ENCODE measurements around the gene CFAP53. TPM values are rescaled to one million over a fixed set of nuclear protein-coding genes. Genes with fewer than 3 reads are reported as not detected.
"Not testable (repeated sequence)": the region's sequence is repeated elsewhere in the genome, so short reads cannot be mapped to it uniquely, and the experiment has no call there.

The CFAP53 gene
- total RNA-seq, 1 experiment from 2014 or later: 0.15 TPM

GRCh38 chr18:50231621-50232020, 34.7 kb downstream of the CFAP53 start:
- no peaks in the 10 kb centered on the region for H3K79me1 ChIP-seq (ENCODE audit: insufficient read depth, low read depth, low read length, poor library complexity, severe bottlenecking)
- H2BK15ac ChIP-seq (ENCODE audit: low read depth, low read length): no peak overlapping the region
- Mint-ChIP-seq H3K36me3 (ENCODE audit: insufficient read depth in 1 of 3, low read depth in 3 of 3) (peaks cover 0 to 5% (median 1%) of the 10 kb centered on the region in 3 experiments; a peak in 3 of 7 replicates), H3K27me3 (ENCODE audit: low read depth) (peaks cover 12% of the 10 kb centered on the region), H3K4me3 (no peak overlapping the region), H3K27ac (no peak overlapping the region), H3K9me3 (peaks cover 4 to 6% of the 10 kb centered on the region in 2 experiments; a peak in 4 of 5 replicates), H3K4me1 (peaks cover 8 to 12% of the 10 kb centered on the region in 2 experiments)
- H2BK120ac ChIP-seq (ENCODE audit: low read depth, low read length, poor library complexity, severe bottlenecking): no peak overlapping the region
- H3K9ac ChIP-seq (ENCODE audit: extremely low read depth, insufficient read length, low read length): no peak overlapping the region
- no peak overlapping the region for H3K23ac ChIP-seq (ENCODE audit: insufficient read length, low read depth, low read length)
- no peak overlapping the region for H3K4me2 ChIP-seq (ENCODE audit: insufficient read depth, insufficient read length, low read length)
- no peak overlapping the region for H2AFZ ChIP-seq (ENCODE audit: low read length)
- no peak overlapping the region for H3K4ac ChIP-seq (ENCODE audit: low read depth, low read length)
- no peaks in the 10 kb centered on the region for H3K4me1 ChIP-seq (ENCODE audit: insufficient read depth, low read length)
- no peak overlapping the region for H3K14ac ChIP-seq (ENCODE audit: insufficient read depth, low read length)
- no peak overlapping the region for H4K91ac ChIP-seq (ENCODE audit: insufficient read length, low read depth, low read length)
- no peak overlapping the region for H4K5ac ChIP-seq (ENCODE audit: insufficient read length, low read depth, low read length)
- H3K18ac ChIP-seq (ENCODE audit: insufficient read length, low read depth, low read length): no peak overlapping the region
- no peak for DNase-seq
- TF ChIP-seq, protein P1, sequence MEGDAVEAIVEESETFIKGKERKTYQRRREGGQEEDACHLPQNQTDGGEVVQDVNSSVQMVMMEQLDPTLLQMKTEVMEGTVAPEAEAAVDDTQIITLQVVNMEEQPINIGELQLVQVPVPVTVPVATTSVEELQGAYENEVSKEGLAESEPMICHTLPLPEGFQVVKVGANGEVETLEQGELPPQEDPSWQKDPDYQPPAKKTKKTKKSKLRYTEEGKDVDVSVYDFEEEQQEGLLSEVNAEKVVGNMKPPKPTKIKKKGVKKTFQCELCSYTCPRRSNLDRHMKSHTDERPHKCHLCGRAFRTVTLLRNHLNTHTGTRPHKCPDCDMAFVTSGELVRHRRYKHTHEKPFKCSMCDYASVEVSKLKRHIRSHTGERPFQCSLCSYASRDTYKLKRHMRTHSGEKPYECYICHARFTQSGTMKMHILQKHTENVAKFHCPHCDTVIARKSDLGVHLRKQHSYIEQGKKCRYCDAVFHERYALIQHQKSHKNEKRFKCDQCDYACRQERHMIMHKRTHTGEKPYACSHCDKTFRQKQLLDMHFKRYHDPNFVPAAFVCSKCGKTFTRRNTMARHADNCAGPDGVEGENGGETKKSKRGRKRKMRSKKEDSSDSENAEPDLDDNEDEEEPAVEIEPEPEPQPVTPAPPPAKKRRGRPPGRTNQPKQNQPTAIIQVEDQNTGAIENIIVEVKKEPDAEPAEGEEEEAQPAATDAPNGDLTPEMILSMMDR (conservative IDR thresholded peaks at IDR 0.05): no peak
- H2AK5ac ChIP-seq (ENCODE audit: insufficient read length, low read length): no peak overlapping the region
- no peak overlapping the region for H3K56ac ChIP-seq (ENCODE audit: insufficient read length, low read depth, low read length)
- WGBS (ENCODE audit: extremely low coverage, insufficient read length, low lambda C conversion rate): no CpG with 5 or more reads among the region's 4 CpGs
- H3K27me3 ChIP-seq (ENCODE audit: insufficient read depth, low read length): no peaks in the 10 kb centered on the region
- no peaks in the 10 kb centered on the region for H4K20me1 ChIP-seq (ENCODE audit: control insufficient read depth, insufficient read depth, insufficient read length)
- H4K8ac ChIP-seq (replicated peaks; ENCODE audit: insufficient read length, low read depth, low read length): no peak overlapping the region
- no peak overlapping the region for H2BK5ac ChIP-seq (ENCODE audit: insufficient read length, low read length)
- no peaks in the 10 kb centered on the region for H3K79me2 ChIP-seq (ENCODE audit: insufficient read depth, low read length)
- H3K9me3 ChIP-seq (ENCODE audit: control insufficient read depth, low read depth, low read length): no peaks in the 10 kb centered on the region
- H3T11ph ChIP-seq (ENCODE audit: low read length): no peak overlapping the region
- H3K27ac ChIP-seq (ENCODE audit: insufficient read length, low read depth, low read length): no peak overlapping the region
- no peaks in the 10 kb centered on the region for H3K23me2 ChIP-seq (ENCODE audit: insufficient read length, low read depth, low read length, poor library complexity, severe bottlenecking)
- H2BK20ac ChIP-seq (ENCODE audit: low read depth, low read length, poor library complexity, severe bottlenecking): no peak overlapping the region
- H2BK12ac ChIP-seq (ENCODE audit: insufficient read length, low read depth, low read length): no peak overlapping the region

DNA sequence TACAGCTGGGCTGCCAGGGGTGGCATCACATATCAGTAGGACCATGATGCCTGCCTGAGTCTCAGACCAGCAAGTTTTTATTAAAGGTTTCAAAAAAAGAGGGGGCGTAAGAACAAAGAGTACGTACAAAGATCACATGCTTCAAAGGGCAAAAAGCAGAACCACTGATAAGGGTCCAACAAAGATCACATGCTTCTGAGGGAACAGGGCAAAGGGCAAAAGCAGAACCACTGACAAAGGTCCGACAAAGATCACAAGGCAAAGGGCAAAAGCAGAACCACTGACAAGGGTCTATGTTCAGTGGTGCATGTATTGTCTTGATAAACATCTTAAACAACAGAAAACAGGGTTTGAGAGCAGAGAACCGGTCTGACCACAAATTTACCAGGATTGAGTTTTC, 46.0 kb downstream of the CFAP53 start:
- not testable (repeated sequence) for H2BK5ac ChIP-seq (ENCODE audit: insufficient read length, low read length); H3K27me3 ChIP-seq (ENCODE audit: insufficient read depth, low read length); H3K14ac ChIP-seq (ENCODE audit: insufficient read depth, low read length); H3K79me1 ChIP-seq (ENCODE audit: insufficient read depth, low read depth, low read length, poor library complexity, severe bottlenecking); H3K18ac ChIP-seq (ENCODE audit: insufficient read length, low read depth, low read length); H2BK20ac ChIP-seq (ENCODE audit: low read depth, low read length, poor library complexity, severe bottlenecking); H3K4me3 Mint-ChIP-seq; H2BK15ac ChIP-seq (ENCODE audit: low read depth, low read length); H4K91ac ChIP-seq (ENCODE audit: insufficient read length, low read depth, low read length); H3K9ac ChIP-seq (ENCODE audit: extremely low read depth, insufficient read length, low read length); H2BK12ac ChIP-seq (ENCODE audit: insufficient read length, low read depth, low read length); H3T11ph ChIP-seq (ENCODE audit: low read length); H3K4me2 ChIP-seq (ENCODE audit: insufficient read depth, insufficient read length, low read length); H2BK120ac ChIP-seq (ENCODE audit: low read depth, low read length, poor library complexity, severe bottlenecking); H4K5ac ChIP-seq (ENCODE audit: insufficient read length, low read depth, low read length); H3K23ac ChIP-seq (ENCODE audit: insufficient read length, low read depth, low read length); H3K4me1 Mint-ChIP-seq; H3K27ac ChIP-seq (ENCODE audit: insufficient read length, low read depth, low read length); H4K20me1 ChIP-seq (ENCODE audit: control insufficient read depth, insufficient read depth, insufficient read length); H3K4ac ChIP-seq (ENCODE audit: low read depth, low read length); H3K27ac Mint-ChIP-seq; H3K9me3 ChIP-seq (ENCODE audit: control insufficient read depth, low read depth, low read length); H3K79me2 ChIP-seq (ENCODE audit: insufficient read depth, low read length); H3K23me2 ChIP-seq (ENCODE audit: insufficient read length, low read depth, low read length, poor library complexity, severe bottlenecking); H2AK5ac ChIP-seq (ENCODE audit: insufficient read length, low read length); H3K4me1 ChIP-seq (ENCODE audit: insufficient read depth, low read length); H4K8ac ChIP-seq (replicated peaks; ENCODE audit: insufficient read length, low read depth, low read length); H2AFZ ChIP-seq (ENCODE audit: low read length); DNase-seq; H3K56ac ChIP-seq (ENCODE audit: insufficient read length, low read depth, low read length)
- peaks cover 19 to 35% of the 10 kb centered on the region in 2 experiments for H3K9me3 Mint-ChIP-seq
- peaks cover 0 to 14% (median 7%) of the 10 kb centered on the region in 3 experiments; a peak in 5 of 7 replicates for H3K36me3 Mint-ChIP-seq (ENCODE audit: insufficient read depth in 1 of 3, low read depth in 3 of 3)
- H3K27me3 Mint-ChIP-seq (ENCODE audit: low read depth): peaks cover 35% of the 10 kb centered on the region
- no CpG with 5 or more reads among the region's 4 CpGs for WGBS (ENCODE audit: extremely low coverage, insufficient read length, low lambda C conversion rate)
